IMR-90 (cell line): Measurements from ENCODE around the gene LNX1. TPM values are rescaled to one million over a fixed set of nuclear protein-coding genes. Genes with fewer than 3 reads are reported as not detected.

Source experiments
- ATAC-seq: fragments of 200-7000 bp; cut with Tn5 transposase; 2 replicates; pipeline ENCODE4 v1.9.1; 2020; ENCODE audit warnings: low read depth, mild to moderate bottlenecking, moderate library complexity
- BruUV-seq: library from RNA; stranded (reverse); fragments of 400-500 nt; replicated peaks from 2 replicates; lab custom pipeline; 2021; lab: Mats Ljungman, UMichigan
- CTCF ChIA-PET: fragments of 300-600 bp; formaldehyde crosslinking; extraction: SDS; loops from one replicate; lab custom pipeline; 2021; ENCODE audit warnings: antibody characterized with exemption; lab: Yijun Ruan, JAX
- POLR2A ChIA-PET: fragments of 300-600 bp; sonication (Branson Sonifier 250); formaldehyde crosslinking; loops from one replicate; lab custom pipeline; 2022; ENCODE audit warnings: antibody characterized with exemption; ENCODE audit not compliant: unreplicated experiment; lab: Charles Lee
- DNase-seq: peaks from one replicate; pipeline ENCODE4 v3.0.0; 2013
- H2AFZ ChIP-seq: replicated peaks from 2 replicates; pipeline ENCODE3; 2013; ENCODE audit warnings: low read length, mild to moderate bottlenecking; ENCODE audit not compliant: poor library complexity
- H2AK5ac ChIP-seq: 2 replicates; pipeline ENCODE4 v1.6.1; 2013; ENCODE audit warnings: low read depth, low read length, inconsistent platforms
- H2AK9ac ChIP-seq: replicated peaks from 2 replicates; pipeline ENCODE3; 2013; ENCODE audit warnings: mild to moderate bottlenecking, low read depth, low read length, moderate library complexity; ENCODE audit not compliant: poor library complexity
- H2BK120ac ChIP-seq: 2 replicates; pipeline ENCODE4 v1.6.1; 2013; ENCODE audit warnings: low read depth, low read length, inconsistent platforms
- H2BK15ac ChIP-seq: 3 replicates; pipeline ENCODE4 v1.6.1; 2013; ENCODE audit warnings: low read depth, low read length, inconsistent platforms
- H2BK20ac ChIP-seq: 2 replicates; pipeline ENCODE4 v1.6.1; 2013; ENCODE audit warnings: low read depth, mild to moderate bottlenecking, inconsistent platforms, low read length, moderate library complexity
- H2BK5ac ChIP-seq: 2 replicates; pipeline ENCODE4 v1.6.1; 2013; ENCODE audit warnings: mild to moderate bottlenecking, low read depth, low read length, inconsistent platforms; ENCODE audit not compliant: poor library complexity, severe bottlenecking
- H3K14ac ChIP-seq: replicated peaks from 2 replicates; pipeline ENCODE4 v1.6.1; 2013; ENCODE audit warnings: low read depth, low read length, inconsistent platforms
- H3K18ac ChIP-seq: 2 replicates; pipeline ENCODE4 v1.6.1; 2013; ENCODE audit warnings: low read depth, low read length, control low read depth
- H3K23ac ChIP-seq: 2 replicates; pipeline ENCODE4 v1.6.1; 2013; ENCODE audit warnings: low read depth, low read length, inconsistent platforms
- H3K27ac ChIP-seq: 2 replicates; pipeline ENCODE4 v1.5.1; 2013; ENCODE audit warnings: mild to moderate bottlenecking, control low read depth, low read length; ENCODE audit not compliant: insufficient read depth
- H3K27me3 ChIP-seq: 2 replicates; pipeline ENCODE4 v1.6.1; 2013; ENCODE audit warnings: low read length; ENCODE audit not compliant: control insufficient read depth, insufficient read depth
- H3K36me3 ChIP-seq: 2 replicates; pipeline ENCODE4 v1.6.1; 2013; ENCODE audit warnings: low read length, mixed read lengths; ENCODE audit not compliant: control insufficient read depth, insufficient read depth
- H3K4ac ChIP-seq: 2 replicates; pipeline ENCODE4 v1.6.1; 2013; ENCODE audit warnings: low read depth, low read length, inconsistent platforms
- H3K4me1 ChIP-seq: 2 replicates; pipeline ENCODE4 v1.6.1; 2013; ENCODE audit warnings: low read length, mixed read lengths; ENCODE audit not compliant: control insufficient read depth, insufficient read depth
- H3K4me2 ChIP-seq: 2 replicates; pipeline ENCODE4 v1.6.1; 2013; ENCODE audit warnings: low read depth, mild to moderate bottlenecking, control low read depth, low read length, moderate library complexity
- H3K4me3 ChIP-seq: 2 replicates; pipeline ENCODE4 v1.5.1; 2013; ENCODE audit warnings: low read depth, mild to moderate bottlenecking, control low read depth, low read length, moderate library complexity; ENCODE audit not compliant: insufficient read depth
- H3K56ac ChIP-seq: 2 replicates; pipeline ENCODE4 v1.6.1; 2013; ENCODE audit warnings: low read length, inconsistent platforms; ENCODE audit not compliant: insufficient read depth; ENCODE audit errors: extremely low read depth
- H3K79me1 ChIP-seq, 2 experiments: 2 replicates each; pipeline ENCODE4 v1.6.1; 2013; ENCODE audit warnings: low read length in 2 of 2, inconsistent platforms in 1 of 2, low read depth in 1 of 2
- H3K9ac ChIP-seq: 2 replicates; pipeline ENCODE4 v1.6.1; 2013; ENCODE audit warnings: low read depth, low read length, control low read depth
- H3K9me1 ChIP-seq: 2 replicates; pipeline ENCODE4 v1.6.1; 2013; ENCODE audit warnings: low read length, inconsistent platforms; ENCODE audit not compliant: insufficient read depth
- H3K9me3 ChIP-seq: 2 replicates; pipeline ENCODE4 v1.6.1; 2013; ENCODE audit warnings: low read length; ENCODE audit not compliant: control insufficient read depth, insufficient read depth
- H4K20me1 ChIP-seq: 2 replicates; pipeline ENCODE4 v1.6.1; 2013; ENCODE audit warnings: low read length, inconsistent platforms; ENCODE audit not compliant: insufficient read depth
- H4K5ac ChIP-seq: 2 replicates; pipeline ENCODE4 v1.6.1; 2013; ENCODE audit warnings: mild to moderate bottlenecking, low read depth, low read length, control low read depth
- H4K8ac ChIP-seq, 2 experiments: 2 replicates each; pipeline ENCODE4 v1.6.1; 2013; ENCODE audit warnings: low read depth in 2 of 2, low read length in 2 of 2, control low read depth in 1 of 2, inconsistent platforms in 1 of 2
- H4K91ac ChIP-seq: 2 replicates; pipeline ENCODE4 v1.6.1; 2013; ENCODE audit warnings: low read depth, low read length, inconsistent platforms; ENCODE audit not compliant: insufficient read depth
- CTCF ChIP-seq: conservative IDR thresholded peaks from 2 replicates; pipeline ENCODE4 v1.5.1; 2012; ENCODE audit warnings: mild to moderate bottlenecking, low read depth, low read length, improper control_type of control experiment
- FOS ChIP-seq: fragments of 150-350 bp; IDR thresholded peaks from 2 replicates; pipeline ENCODE4 v1.6.1; 2016; ENCODE audit warnings: low read depth, low read length
- MAZ ChIP-seq: IDR thresholded peaks from 2 replicates; pipeline ENCODE4 v1.6.1; 2012; ENCODE audit warnings: low read depth, mild to moderate bottlenecking, low read length, improper control_type of control experiment, moderate library complexity, borderline replicate concordance
- POLR2A ChIP-seq: IDR thresholded peaks from 2 replicates; pipeline ENCODE4 v1.6.1; 2012; ENCODE audit warnings: mild to moderate bottlenecking, low read depth, low read length
- SMC3 ChIP-seq: fragments of 150-350 bp; IDR thresholded peaks from 2 replicates; pipeline ENCODE4 v1.6.1; 2016; ENCODE audit warnings: low read depth, mild to moderate bottlenecking, antibody characterized with exemption, low read length, moderate library complexity
- WGBS, 2 experiments: methylation state at CpG; one replicate each; pipeline versions ENCODE4 v1.1.5 to v1.1.7; 2013; ENCODE audit warnings: missing lambda C conversion rate in 2 of 2; ENCODE audit not compliant: insufficient read length in 1 of 2; ENCODE audit errors: extremely low coverage in 2 of 2; 5-methylcytosine and 5-hydroxymethylcytosine counted together
- dilution Hi-C: fragments of 300-500 bp; cut with HindIII; formaldehyde crosslinking; loops from one replicate; pipeline ENCODE4 v1.14.3; 2018; ENCODE audit warnings: low sequenced_read_pairs; ENCODE audit not compliant: unreplicated experiment
- in situ Hi-C: fragments of 300-500 bp; cut with MboI; formaldehyde crosslinking; loops from 3 replicates; pipeline ENCODE4 v1.14.3; 2019; ENCODE audit warnings: low sequenced_read_pairs, inconsistent platforms, mixed read lengths
- intact Hi-C: fragments of 100-400 bp; cut with micrococcal nuclease; formaldehyde crosslinking; loops from 2 replicates; pipeline ENCODE4 v1.10.0; 2022
- polyA plus RNA-seq, 3 experiments: library from polyadenylated mRNA; depleted of rRNA; stranded (reverse); fragments of >200 nt; gene quantifications; 2 replicates each; pipeline ENCODE4 v1.2.3, GENCODE V29; 2012; ENCODE audit warnings: low replicate concordance in 1 of 3
- total RNA-seq: library from RNA; depleted of rRNA; stranded (reverse); fragments of >200 nt; gene quantifications from 2 replicates; pipeline ENCODE4 v1.2.3, GENCODE V29; 2012
- TF ChIP-seq, protein P1 (sequence below): fragments of 150-350 bp; IDR thresholded peaks from 2 replicates; pipeline ENCODE4 v1.6.1; 2016; ENCODE audit warnings: low read depth, mild to moderate bottlenecking, low read length, moderate library complexity, borderline replicate concordance

The LNX1 gene
- total and polyA plus RNA-seq, 2 of the 4 experiments (the other 2 are of a cell fraction), result 0.15 to 0.36 TPM

GRCh38 chr4:53618321-53618720 lies 27.0 kb upstream of the LNX1 start:
- no TSS peak for BruUV-seq
- dilution Hi-C loops (no loop called here), in situ Hi-C loops (no loop called here)

More at GRCh38 chr4:53618321-53618720, 27.0 kb upstream of the LNX1 start:
- Histone ChIP-seq H3K9ac (no peak overlapping the region), H2BK5ac (no peak overlapping the region), H2AK9ac (no peak overlapping the region), H2BK20ac (no peak overlapping the region), H3K14ac (no peak overlapping the region), H3K36me3 (no peaks in the 10 kb centered on the region), H3K4me2 (no peak overlapping the region), H3K23ac (no peak overlapping the region), H2BK120ac (peak overlapping the region; percentile 61; the same call in 1 of the 2 replicates), H3K9me1 (no peaks in the 10 kb centered on the region; the same call in 1 of the 2 replicates), H3K4ac (no peak overlapping the region), H3K79me1 (no peaks in the 10 kb centered on the region), H2AK5ac (no peak overlapping the region), H4K91ac (no peak overlapping the region), H2AFZ (no peak overlapping the region), H3K27ac (no peak overlapping the region), H3K18ac (no peak overlapping the region), H3K4me3 (no peak overlapping the region), H3K4me1 (peaks cover 3% of the 10 kb centered on the region), H4K5ac (no peak overlapping the region), H4K8ac (no peak overlapping the region), H3K56ac (no peak overlapping the region), H3K27me3 (no peaks in the 10 kb centered on the region), H4K20me1 (no peaks in the 10 kb centered on the region), H3K9me3 (no peaks in the 10 kb centered on the region), H2BK15ac (no peak overlapping the region)
- ChIA-PET CTCF (no interaction called here), POLR2A (no interaction called here)
- DNase-seq (no peak), ATAC-seq (no peak)
- no peak for TF ChIP-seq POLR2A
- TF ChIP-seq MAZ, result no peak
- TF ChIP-seq SMC3, result no peak
- TF ChIP-seq FOS, result no peak
- TF ChIP-seq, protein P1, sequence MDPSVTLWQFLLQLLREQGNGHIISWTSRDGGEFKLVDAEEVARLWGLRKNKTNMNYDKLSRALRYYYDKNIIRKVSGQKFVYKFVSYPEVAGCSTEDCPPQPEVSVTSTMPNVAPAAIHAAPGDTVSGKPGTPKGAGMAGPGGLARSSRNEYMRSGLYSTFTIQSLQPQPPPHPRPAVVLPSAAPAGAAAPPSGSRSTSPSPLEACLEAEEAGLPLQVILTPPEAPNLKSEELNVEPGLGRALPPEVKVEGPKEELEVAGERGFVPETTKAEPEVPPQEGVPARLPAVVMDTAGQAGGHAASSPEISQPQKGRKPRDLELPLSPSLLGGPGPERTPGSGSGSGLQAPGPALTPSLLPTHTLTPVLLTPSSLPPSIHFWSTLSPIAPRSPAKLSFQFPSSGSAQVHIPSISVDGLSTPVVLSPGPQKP, result no peak
- TF ChIP-seq CTCF, result no peak
- no CpG with 5 or more reads among the region's 1 CpG for WGBS, 2 experiments
- intact Hi-C loops, result no loop called here
